NCI-H2029 treated with DMSO at 0.1 percent for 48 hours (cell line): ENCODE results near the gene SGIP1.
A peak's percentile ranks its signal among the peaks of the same experiment; 100 is the strongest.
"Not testable (repeated sequence)": the region's sequence is repeated elsewhere in the genome, so short reads cannot be mapped to it uniquely, and the experiment has no call there.

ENCODE experiments used
- DNase-seq: peaks from one replicate; lab custom pipeline; 2025; lab: John Stamatoyannopoulos, UW

Gene SGIP1

GRCh38 chr1:66769512-66770229 lies 235.7 kb downstream of the SGIP1 start:
- peak; percentile 73 for DNase-seq

DNA sequence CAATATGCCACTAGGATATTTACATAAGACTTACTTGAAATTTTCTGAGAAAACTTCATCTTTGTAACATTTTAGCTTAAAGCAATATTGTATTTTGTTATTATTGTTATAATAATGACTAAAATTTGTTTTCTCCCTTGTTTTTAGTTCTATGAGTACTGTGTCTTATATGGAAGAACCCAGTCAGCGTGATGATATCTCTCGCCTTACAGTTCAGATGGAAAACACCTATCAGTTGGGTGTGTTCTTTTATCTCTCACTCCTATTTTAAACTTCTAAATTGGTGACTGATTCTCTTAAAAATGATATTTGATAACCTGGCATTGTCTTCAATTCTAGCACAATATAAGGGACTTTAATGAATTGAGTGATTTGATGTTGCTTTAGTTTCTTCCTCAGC lies 236.3 kb downstream of the SGIP1 start:
- DNase-seq = no peak

DNA sequence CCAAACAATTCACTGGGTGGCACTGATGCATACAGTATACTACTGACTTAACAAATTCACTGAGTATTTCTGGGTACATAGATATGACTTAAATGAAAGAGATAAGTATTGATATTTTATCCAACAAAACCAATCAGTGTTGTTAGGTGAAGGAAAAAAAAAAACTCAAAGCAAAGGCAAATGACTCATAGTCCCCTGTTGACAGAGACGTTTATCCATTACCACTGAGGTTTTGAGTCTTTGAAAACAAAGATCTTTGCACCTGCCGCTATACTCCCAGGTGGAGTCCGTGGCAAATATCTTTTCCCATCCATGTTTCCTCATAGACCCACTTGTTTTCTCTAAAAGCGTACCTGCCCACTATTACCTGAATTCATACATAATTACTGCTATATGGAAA lies 236.7 kb downstream of the SGIP1 start:
- DNase-seq = no peak

DNA sequence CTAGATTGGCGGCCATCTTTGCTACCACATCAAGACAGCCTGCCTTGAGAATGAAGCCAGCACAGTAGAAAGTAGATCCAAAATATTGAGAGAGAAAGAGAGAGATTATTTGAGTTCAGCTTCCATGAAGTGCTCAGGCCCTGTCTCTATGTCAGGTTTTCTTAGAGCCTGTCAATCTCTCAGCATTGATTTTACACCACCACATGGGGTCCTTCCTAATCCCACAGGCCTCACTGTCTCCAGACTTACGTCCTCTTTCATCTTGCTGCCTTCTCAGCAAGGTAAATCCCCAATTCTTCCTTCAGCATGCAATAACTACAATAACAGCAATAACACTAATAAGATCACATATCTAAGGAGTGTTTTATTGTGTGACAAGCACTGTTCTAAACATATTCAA lies 239.3 kb downstream of the SGIP1 start:
- DNase-seq = no peak

DNA sequence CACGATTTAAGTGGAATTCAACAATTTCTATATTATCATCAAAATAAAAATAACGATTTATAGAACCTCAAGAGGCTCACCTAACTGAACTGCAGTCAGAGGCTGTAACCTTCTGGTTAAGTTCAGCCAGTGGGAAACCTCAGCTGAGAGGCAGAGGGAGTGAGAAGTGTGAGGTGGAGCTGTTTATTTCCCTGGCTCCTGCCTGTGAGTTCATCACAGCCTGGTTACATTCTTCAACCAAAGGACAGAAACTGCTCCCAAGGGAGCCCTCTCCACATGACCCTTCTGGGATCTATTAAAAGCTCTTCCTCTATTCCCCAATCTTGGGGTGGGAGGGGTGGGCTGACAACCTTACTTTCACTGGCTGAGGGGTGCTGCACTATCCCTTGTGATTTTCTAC lies 240.5 kb downstream of the SGIP1 start:
- no peak for DNase-seq

DNA sequence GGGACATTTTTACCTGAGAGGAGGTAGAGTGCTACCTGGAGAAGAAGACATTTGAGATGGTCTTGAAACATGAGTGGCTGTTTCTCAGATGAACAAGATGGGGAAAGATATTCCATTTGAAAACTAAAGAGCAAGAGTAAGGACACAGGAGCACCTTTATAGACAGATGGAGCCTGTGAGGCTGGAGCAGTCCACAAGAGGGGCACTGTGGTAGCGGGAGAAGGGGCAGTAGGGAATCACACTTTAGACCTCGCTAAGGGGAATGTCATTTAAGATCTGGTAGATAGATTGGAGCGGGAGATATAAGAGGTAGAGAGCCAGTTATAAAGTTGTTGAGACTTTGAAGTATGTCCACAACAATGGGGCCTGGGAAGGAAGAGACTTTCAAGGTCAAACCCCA lies 241.7 kb downstream of the SGIP1 start:
- DNase-seq = no peak

DNA sequence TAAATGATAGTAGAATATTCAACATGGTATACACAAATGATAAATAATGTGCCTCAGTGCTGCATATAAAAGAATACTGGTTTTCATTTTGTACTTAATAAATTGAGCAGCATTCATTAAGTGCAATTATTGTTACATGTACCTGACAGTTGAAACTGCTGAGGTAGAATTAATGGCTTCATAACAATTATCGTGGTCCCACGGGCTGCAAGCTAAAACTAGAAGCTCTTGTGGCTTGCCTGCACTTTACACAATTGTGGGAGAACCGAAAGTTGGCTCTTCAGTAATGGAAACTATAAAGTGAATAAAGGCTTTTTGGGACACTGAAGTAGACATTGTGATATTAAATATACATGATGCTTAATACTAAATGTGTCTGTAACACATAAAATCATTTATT lies 243.9 kb downstream of the SGIP1 start:
- no peak for DNase-seq

- no peak for DNase-seq
Observed at GRCh38 chr1:66778266-66778665, 244.3 kb downstream of the SGIP1 start.

DNA sequence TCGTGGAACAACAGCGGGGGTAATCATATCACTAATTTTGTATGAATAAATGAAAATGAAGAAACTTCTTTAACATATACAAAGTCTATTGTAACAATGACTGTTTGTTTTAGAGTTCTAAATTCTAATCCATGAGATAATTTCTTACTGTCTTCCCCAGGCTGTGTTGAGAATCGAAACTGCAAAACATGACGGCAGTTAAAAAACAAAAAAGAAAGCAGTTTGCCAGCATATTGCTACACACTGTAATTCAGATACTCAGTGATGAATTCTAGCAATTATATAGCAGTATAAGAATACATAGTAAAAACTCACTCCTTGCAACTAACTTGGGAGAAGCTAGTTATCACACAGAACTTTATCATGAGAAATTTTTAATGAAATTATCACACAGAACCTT lies 245.0 kb downstream of the SGIP1 start:
- DNase-seq = no peak

GRCh38 chr1:66779475-66780078 lies 245.6 kb downstream of the SGIP1 start:
- no peak for DNase-seq

- DNase-seq = not testable (repeated sequence)
Observed at GRCh38 chr1:66785800-66786199, 251.8 kb downstream of the SGIP1 start.

DNA sequence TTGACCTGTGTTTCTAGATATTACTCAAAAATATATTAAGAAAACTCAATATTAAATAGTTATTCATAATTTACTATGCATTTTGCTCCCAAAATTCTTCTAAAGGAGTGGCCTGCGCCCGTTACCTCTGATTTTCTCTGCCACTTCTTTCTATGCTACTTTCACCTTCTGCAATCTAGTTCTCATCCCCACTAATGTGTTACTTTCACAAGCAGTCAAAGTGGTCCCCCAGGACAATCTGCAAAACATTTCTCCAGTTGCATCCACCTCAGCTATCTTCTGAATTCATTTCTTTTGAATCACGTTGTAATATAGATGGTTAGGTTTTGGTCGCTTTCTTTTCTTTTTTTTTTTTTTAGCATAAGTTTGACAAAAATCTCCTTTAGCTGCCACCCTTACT lies 253.7 kb downstream of the SGIP1 start:
- no peak for DNase-seq

GRCh38 chr1:66788231-66788939 lies 254.4 kb downstream of the SGIP1 start:
- DNase-seq = no peak

- no peak for DNase-seq
Observed at GRCh38 chr1:66791621-66792610, 258.0 kb downstream of the SGIP1 start.

DNA sequence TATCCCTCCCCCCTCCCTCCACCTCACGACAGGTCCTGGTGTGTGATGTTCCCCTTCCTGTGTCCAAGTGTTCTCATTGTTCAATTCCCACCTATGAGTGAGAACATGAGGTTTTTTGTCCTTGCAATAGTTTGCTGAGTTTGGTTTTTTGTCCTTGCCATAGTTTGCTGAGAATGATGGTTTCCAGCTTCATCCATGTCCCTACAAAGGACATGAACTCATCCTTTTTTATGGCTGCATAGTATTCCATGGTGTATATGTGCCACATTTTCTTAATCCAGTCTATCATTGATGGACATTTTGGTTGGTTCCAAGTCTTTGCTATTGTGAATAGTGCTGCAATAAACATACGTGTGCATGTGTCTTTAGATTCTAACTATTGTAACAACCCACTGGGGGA lies 261.9 kb downstream of the SGIP1 start:
- not testable (repeated sequence) for DNase-seq
